KBM-7 (cell line): Measurements from ENCODE around the gene SLC1A7.

Experiments used
- DNase-seq: peaks from one replicate; pipeline ENCODE4 v3.0.0-alpha.2; 2015
- in situ Hi-C: fragments of 300-500 bp; cut with MboI; formaldehyde crosslinking; loops from 2 replicates; pipeline ENCODE4 v1.14.3; 2020; ENCODE audit warnings: low sequenced_read_pairs, low pct_unique_long_range_greater_than_20kb, mixed read lengths

SLC1A7 gene

GRCh38 chr1:53082826-53083455, 59.5 kb downstream of the SLC1A7 start:
- in situ Hi-C loops: no loop called here
- DNase-seq: no peak

GRCh38 chr1:53081384-53082066, 60.9 kb downstream of the SLC1A7 start:
- no peak for DNase-seq
- in situ Hi-C loops: no loop called here

DNA sequence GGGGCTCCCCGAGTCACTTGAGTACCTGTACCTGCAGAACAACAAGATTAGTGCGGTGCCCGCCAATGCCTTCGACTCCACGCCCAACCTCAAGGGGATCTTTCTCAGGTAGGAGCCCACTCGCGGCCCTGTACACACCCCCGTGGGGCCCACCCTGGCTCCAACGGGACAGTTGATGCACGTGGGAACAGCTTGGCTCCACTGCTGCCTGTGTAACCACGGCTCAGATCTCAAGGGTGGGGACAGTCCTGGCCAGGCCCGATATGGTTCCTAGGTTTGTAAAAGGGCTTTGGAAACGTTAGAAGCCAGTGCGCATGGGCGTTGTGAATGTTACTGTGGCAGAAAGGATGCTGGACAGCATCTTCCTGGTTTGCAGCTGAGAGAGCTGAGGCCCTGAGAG, 61.7 kb downstream of the SLC1A7 start:
- no peak for DNase-seq
- in situ Hi-C loops: no loop called here

- no peak for DNase-seq
- in situ Hi-C loops: no loop called here
Observed at GRCh38 chr1:53080041-53080440, 62.4 kb downstream of the SLC1A7 start.

DNA sequence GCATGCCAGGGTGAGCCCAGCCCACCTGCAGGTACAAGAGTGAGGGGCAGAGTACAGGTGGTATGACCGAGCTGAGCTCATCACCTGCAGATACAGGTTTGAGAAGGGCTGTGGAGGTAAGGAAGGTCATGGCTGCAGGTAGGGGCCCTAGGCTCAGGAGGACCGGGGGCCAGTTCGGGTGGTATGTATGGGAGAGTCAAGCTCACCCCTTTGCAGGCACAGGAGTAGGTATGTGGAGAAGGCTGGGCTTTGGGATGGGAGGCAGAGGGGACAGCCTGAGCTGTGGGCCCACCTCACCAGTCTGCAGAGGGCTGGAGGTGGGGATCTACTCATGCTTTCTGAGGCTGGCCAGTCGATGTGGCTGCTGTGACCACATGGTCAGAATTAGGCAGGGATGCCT, 63.2 kb downstream of the SLC1A7 start:
- DNase-seq: no peak
- in situ Hi-C loops: no loop called here

- in situ Hi-C loops: no loop called here
- no peak for DNase-seq
Observed at GRCh38 chr1:53078333-53079101, 63.9 kb downstream of the SLC1A7 start.

DNA sequence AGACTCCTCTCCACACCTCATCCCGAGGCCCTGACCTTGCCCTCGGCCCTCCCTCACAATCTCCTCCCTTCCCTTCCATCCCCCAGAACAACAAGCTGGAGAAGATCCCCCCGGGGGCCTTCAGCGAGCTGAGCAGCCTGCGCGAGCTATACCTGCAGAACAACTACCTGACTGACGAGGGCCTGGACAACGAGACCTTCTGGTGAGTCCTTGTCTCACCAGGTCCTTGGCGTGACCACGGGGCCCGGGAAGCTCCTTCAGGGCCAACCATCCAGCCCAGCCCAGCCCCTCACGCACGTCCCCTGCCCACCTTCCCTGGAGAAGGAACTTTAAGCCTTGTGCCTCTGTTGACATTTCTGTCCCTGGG, 64.9 kb downstream of the SLC1A7 start:
- no peak for DNase-seq
- in situ Hi-C loops: no loop called here

DNA sequence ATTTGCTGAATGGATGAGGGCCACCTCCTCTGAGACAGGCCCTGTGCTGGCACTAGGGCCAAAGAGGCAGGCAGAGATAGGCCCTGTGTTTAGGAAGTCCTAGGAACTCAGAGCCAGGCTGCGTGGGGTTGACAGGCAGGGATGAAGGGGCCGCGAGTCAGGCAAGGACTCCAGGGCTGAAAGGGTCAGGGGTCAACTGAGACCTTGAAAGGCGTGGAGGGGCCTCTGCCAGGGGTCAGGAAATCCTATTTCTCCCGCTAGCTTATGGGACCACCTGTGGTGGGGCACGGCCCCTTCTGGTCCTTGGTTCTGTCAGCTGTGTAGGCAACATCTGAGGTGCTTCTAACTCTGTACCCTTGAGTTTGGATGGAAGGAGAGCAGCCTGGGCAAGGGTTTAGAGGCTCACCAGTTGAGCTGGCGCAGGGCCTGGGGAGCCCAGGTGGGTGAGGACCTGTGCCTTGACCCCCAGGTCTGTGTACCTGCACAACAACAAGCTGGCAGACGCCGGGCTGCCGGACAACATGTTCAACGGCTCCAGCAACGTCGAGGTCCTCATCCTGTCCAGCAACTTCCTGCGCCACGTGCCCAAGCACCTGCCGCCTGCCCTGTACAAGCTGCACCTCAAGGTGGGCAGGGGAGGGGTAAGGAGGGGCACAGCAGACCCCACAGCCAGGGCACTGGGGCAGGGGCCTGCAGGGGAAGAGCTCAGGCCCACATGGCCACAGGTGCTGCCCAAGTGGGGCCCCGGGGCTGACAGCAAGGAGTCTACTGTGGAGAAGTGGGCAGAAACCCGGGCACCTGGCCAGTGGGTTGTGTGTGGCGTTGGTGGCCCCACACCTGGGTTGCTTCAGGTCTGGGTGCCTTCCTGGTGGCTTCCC, 65.5 kb downstream of the SLC1A7 start:
- in situ Hi-C loops: no loop called here

GRCh38 chr1:53076165-53076564, 66.3 kb downstream of the SLC1A7 start:
- in situ Hi-C loops: no loop called here
- DNase-seq: no peak

More for the DNA sequence above, 65.5 kb downstream of the SLC1A7 start:
- no peak for DNase-seq

DNA sequence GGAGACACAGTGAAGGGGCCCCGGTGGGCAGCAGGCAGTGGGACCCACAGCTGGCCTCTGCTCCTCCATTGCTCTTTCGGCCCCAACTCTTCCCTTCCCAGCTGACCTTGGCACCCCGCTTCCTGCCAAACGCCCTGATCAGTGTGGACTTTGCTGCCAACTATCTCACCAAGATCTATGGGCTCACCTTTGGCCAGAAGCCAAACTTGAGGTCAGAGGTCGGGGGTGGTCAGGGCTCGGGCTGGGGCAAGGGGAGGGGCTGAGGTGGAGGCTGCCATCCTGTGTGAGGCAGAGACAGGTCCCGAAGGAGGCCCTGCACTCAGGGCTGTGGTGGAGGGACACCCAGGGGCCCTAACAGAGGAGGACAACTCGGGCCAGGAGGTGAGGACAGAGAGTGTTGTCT, 66.7 kb downstream of the SLC1A7 start:
- in situ Hi-C loops: no loop called here
- DNase-seq: no peak

- in situ Hi-C loops: no loop called here
- DNase-seq: no peak
Observed at GRCh38 chr1:53075206-53075605, 67.2 kb downstream of the SLC1A7 start.

DNA sequence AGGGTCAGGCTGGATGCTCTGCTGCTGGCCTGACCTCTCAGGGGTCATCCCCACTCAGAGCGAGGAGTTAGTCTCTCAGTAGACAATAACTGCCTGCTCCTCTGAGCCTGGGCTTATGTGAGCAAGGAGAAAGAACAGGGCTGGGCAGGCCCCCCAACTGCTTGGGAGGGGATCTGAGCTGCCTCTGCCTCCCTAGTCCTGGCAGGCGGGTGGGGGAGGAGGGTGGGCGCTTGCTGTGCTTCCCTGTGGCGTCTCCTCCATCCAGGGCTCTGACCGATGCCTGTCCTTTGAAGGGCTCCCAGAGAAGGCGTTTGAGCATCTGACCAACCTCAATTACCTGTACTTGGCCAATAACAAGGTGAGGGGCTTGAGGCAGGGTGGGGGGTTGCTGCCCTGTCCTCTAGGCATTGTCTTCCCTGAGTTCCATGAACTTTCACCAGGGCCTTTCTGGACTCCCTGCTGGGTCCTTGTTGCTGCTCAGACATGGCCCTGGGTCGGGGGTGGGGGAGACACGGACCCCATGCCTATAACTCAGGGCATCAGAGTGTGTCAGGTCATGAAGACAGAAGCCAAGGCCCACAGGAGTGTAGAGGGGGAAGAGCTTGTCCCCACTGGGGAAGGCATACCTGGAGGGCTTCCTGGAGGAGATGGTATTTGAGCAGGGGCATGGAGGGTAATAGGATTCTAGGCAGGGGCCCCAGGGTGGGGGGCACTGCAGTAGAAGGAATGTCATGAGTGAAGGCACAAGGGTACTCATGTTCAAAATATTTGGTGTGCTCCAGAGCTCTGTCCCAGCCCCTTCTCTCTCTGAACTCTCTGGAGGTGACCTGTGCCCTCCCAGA, 67.9 kb downstream of the SLC1A7 start:
- no peak for DNase-seq
- in situ Hi-C loops: no loop called here

DNA sequence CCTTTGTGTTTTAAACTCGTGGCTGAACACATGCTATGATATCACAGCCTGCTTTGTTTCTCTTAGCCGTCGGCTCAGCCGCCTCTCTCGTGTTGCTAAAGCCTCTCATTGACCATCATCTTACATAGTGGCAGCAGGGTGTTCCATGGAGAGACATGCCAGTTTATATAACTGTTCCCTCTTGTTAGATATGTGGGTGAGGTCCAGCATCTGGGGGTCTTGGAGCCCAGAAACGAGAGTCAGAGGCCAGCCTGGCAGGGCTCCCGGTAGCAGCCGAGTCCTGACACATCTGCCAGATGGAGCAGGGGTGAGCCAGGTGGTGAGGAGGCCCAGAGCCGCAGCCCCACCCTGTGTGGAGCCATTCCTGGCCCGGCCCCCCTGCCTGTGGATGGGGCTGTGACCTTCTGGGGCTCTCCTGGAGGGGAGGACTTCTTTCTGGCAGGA, 68.5 kb downstream of the SLC1A7 start:
- in situ Hi-C loops: no loop called here

DNA sequence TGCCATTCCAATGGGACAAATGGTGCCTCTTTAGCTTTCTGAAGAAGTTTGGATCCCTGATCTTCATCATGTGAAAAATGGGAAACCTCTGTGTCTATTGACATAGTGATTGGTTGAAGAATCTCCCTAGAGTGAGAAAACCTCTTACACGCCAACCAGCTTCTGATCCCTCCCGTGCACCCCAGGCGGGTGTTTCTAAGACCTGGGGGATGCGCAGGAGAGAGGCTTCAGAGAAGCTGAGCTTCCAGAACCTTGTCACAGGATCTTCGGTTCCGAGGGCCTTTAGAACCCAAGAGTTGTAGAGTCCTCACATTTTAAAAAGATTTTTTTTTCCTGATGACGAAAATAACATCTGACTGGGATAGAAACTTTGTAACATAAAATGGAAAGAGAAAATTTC, 69.2 kb downstream of the SLC1A7 start:
- no peak for DNase-seq
- in situ Hi-C loops: no loop called here

More for the DNA sequence above, 68.5 kb downstream of the SLC1A7 start:
- no peak for DNase-seq

GRCh38 chr1:53071915-53072314, 70.5 kb downstream of the SLC1A7 start:
- DNase-seq: no peak
- in situ Hi-C loops: no loop called here

GRCh38 chr1:53071167-53071865, 71.1 kb downstream of the SLC1A7 start:
- in situ Hi-C loops: no loop called here
- DNase-seq: no peak

DNA sequence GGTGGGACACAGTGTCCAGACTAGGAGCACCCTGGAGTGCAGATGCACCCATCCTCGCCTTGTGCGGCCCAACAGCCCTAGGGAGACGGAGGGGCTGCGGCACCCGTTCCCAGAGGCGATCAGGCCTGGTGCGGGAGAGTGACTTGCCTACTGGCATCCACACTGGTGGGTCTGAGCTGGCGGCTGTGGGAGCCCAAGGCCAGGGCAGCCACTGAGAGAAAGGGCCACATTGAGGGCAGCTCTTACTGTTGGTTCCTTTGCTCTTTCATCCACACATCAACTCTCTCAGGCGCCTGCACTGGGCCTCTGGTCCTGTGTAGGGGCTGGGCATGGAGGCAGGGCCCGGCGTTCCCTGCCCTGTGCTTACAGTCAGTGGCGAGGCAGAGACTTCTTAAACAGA, 71.8 kb downstream of the SLC1A7 start:
- DNase-seq: no peak
- in situ Hi-C loops: no loop called here
